HepG2 (cell line): ENCODE data around the gene PLXND1. TPM values are rescaled to one million over a fixed set of nuclear protein-coding genes. Genes with fewer than 3 reads are reported as not detected.
A peak's percentile ranks its signal among the peaks of the same experiment; 100 is the strongest.

Experiments used
- HNRNPUL1 ChIP-seq: fragments of 200-400 bp; formaldehyde crosslinking; IDR thresholded peaks from 2 replicates; pipeline ENCODE4 v1.6.1; 2017; ENCODE audit warnings: low read depth, mild to moderate bottlenecking, low read length, moderate library complexity
- IRX3 ChIP-seq: sonication (generic); formaldehyde crosslinking; IDR thresholded peaks from 2 replicates; pipeline ENCODE4 v1.8.1; 2023; ENCODE audit warnings: mild to moderate bottlenecking, low read depth, missing genetic modification reagents, borderline replicate concordance
- JUN ChIP-seq: sonication (generic); formaldehyde crosslinking; IDR thresholded peaks from 2 replicates; pipeline ENCODE4 v1.4.0; 2020; ENCODE audit warnings: mild to moderate bottlenecking, missing genetic modification reagents
- JUNB ChIP-seq: sonication (generic); formaldehyde crosslinking; IDR thresholded peaks from 2 replicates; pipeline ENCODE4 v1.8.0; 2022; ENCODE audit warnings: missing genetic modification reagents, mild to moderate bottlenecking, borderline replicate concordance
- MIXL1 ChIP-seq: IDR thresholded peaks from 2 replicates; pipeline ENCODE4 v1.6.1; 2016
- NRL ChIP-seq: sonication (generic); formaldehyde crosslinking; IDR thresholded peaks from 2 replicates; pipeline ENCODE4 v1.5.0; 2020; ENCODE audit warnings: missing genetic modification reagents, mild to moderate bottlenecking, moderate library complexity, borderline replicate concordance
- ONECUT2 ChIP-seq: sonication (generic); formaldehyde crosslinking; IDR thresholded peaks from 2 replicates; pipeline ENCODE4 v1.4.0; 2020; ENCODE audit warnings: missing genetic modification reagents
- REPIN1 ChIP-seq: sonication (generic); formaldehyde crosslinking; IDR thresholded peaks from 2 replicates; pipeline ENCODE4 v1.8.0; 2022; ENCODE audit warnings: missing genetic modification reagents, low read depth, mild to moderate bottlenecking, borderline replicate concordance
- RFXAP ChIP-seq: sonication (generic); formaldehyde crosslinking; IDR thresholded peaks from 2 replicates; pipeline ENCODE4 v1.4.0; 2020; ENCODE audit warnings: missing genetic modification reagents, borderline replicate concordance
- SP1 ChIP-seq, 2 experiments: fragments of 450-650 bp in 1 of 2; sonication (generic) in 1 of 2; formaldehyde crosslinking in 1 of 2; IDR thresholded peaks; 2 replicates each; pipeline versions ENCODE4 v1.4.0 to v1.6.1; 2016 to 2020; ENCODE audit warnings: missing genetic modification reagents in 1 of 2
- TCF7L2 ChIP-seq: IDR thresholded peaks from 2 replicates; pipeline ENCODE4 v1.6.1; 2011; ENCODE audit warnings: mild to moderate bottlenecking, low read depth, low read length, moderate library complexity
- TFDP2 ChIP-seq: sonication (generic); formaldehyde crosslinking; IDR thresholded peaks from 2 replicates; pipeline ENCODE4 v1.4.0; 2020; ENCODE audit warnings: missing genetic modification reagents
- ZNF232 ChIP-seq: sonication (generic); formaldehyde crosslinking; IDR thresholded peaks from 2 replicates; pipeline ENCODE4 v1.4.0; 2020; ENCODE audit warnings: missing genetic modification reagents, borderline replicate concordance
- ZNF383 ChIP-seq: sonication (generic); formaldehyde crosslinking; IDR thresholded peaks from 2 replicates; pipeline ENCODE4 v1.4.0; 2020; ENCODE audit warnings: missing genetic modification reagents, mild to moderate bottlenecking, borderline replicate concordance
- ZNF773 ChIP-seq: sonication (generic); formaldehyde crosslinking; IDR thresholded peaks from 2 replicates; pipeline ENCODE4 v1.4.0; 2020; ENCODE audit warnings: missing genetic modification reagents, borderline replicate concordance
- ZNF782 ChIP-seq: sonication (generic); formaldehyde crosslinking; IDR thresholded peaks from 2 replicates; pipeline ENCODE4 v1.4.0; 2020; ENCODE audit warnings: missing genetic modification reagents, mild to moderate bottlenecking, borderline replicate concordance
- ZNF816 ChIP-seq: sonication (generic); formaldehyde crosslinking; IDR thresholded peaks from 2 replicates; pipeline ENCODE4 v1.8.0; 2022; ENCODE audit warnings: missing genetic modification reagents, mild to moderate bottlenecking, borderline replicate concordance
- ZNF841 ChIP-seq: sonication (generic); formaldehyde crosslinking; IDR thresholded peaks from 2 replicates; pipeline ENCODE4 v1.8.1; 2023; ENCODE audit warnings: missing genetic modification reagents, borderline replicate concordance
- polyA plus RNA-seq, 8 experiments: library from polyadenylated mRNA; depleted of rRNA in 3 of 8; stranded (reverse) in 7 of 8; unstranded in 1 of 8; fragments of >200 nt; fragmentation: Illumina TruSeq in 4 of 8; extraction: Trizol in 4 of 8; gene quantifications; 2 replicates each; pipeline versions ENCODE4 v1.2.1 to v1.2.3, GENCODE V29; 2011 to 2016; ENCODE audit warnings: low read depth in 4 of 8, missing spikeins in 1 of 8, mixed read lengths in 1 of 8; ENCODE audit not compliant: insufficient read depth in 1 of 8
- total RNA-seq, 5 experiments: library from RNA; depleted of rRNA; stranded (reverse); fragments of >200 nt; fragmentation: Illumina TruSeq; extraction: Trizol; gene quantifications; 2 replicates each; pipeline ENCODE4 v1.2.3, GENCODE V29; 2016; ENCODE audit warnings: low read depth in 1 of 5
- TF ChIP-seq, protein P1 (sequence below): IDR thresholded peaks from 2 replicates; pipeline ENCODE4 v1.6.1; 2016; ENCODE audit warnings: missing compliant biosample characterization, missing genetic modification reagents, borderline replicate concordance
- TF ChIP-seq, protein P2 (sequence below): sonication (generic); formaldehyde crosslinking; IDR thresholded peaks from 2 replicates; pipeline ENCODE4 v1.4.0; 2020; ENCODE audit warnings: missing genetic modification reagents, mild to moderate bottlenecking, borderline replicate concordance
- TF ChIP-seq, protein P3 (sequence below): sonication (generic); formaldehyde crosslinking; IDR thresholded peaks from 2 replicates; pipeline ENCODE4 v1.4.0; 2020; ENCODE audit warnings: mild to moderate bottlenecking, missing genetic modification reagents
- TF ChIP-seq, protein P4 (sequence below): sonication (generic); formaldehyde crosslinking; IDR thresholded peaks from 2 replicates; pipeline ENCODE4 v1.5.1; 2020; ENCODE audit warnings: missing genetic modification reagents, mild to moderate bottlenecking, borderline replicate concordance

The PLXND1 gene
- total and polyA plus RNA-seq, 2 of the 13 experiments (the other 11 are each of a cell fraction or from before 2014, with no cell fraction given), result 15.9 to 42.0 TPM

GRCh38 chr3:129593595-129594339, 12.7 kb downstream of the PLXND1 start (continued):
- TF ChIP-seq IRX3 (CRISPR knock-in tag), result no peak
- TF ChIP-seq ZNF841, result no peak
- peak; percentile 61 for TF ChIP-seq TFDP2 (CRISPR knock-in tag)
- TF ChIP-seq NRL (CRISPR knock-in tag), result peak; percentile 65; the same call in 1 of the 2 replicates
- no peak for TF ChIP-seq ZNF816 (CRISPR knock-in tag)
- TF ChIP-seq TCF7L2, result no peak
- TF ChIP-seq ZNF782 (CRISPR knock-in tag), result no peak
- TF ChIP-seq, protein P1, sequence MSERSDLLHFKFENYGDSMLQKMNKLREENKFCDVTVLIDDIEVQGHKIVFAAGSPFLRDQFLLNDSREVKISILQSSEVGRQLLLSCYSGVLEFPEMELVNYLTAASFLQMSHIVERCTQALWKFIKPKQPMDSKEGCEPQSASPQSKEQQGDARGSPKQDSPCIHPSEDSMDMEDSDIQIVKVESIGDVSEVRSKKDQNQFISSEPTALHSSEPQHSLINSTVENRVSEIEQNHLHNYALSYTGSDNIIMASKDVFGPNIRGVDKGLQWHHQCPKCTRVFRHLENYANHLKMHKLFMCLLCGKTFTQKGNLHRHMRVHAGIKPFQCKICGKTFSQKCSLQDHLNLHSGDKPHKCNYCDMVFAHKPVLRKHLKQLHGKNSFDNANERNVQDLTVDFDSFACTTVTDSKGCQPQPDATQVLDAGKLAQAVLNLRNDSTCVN (CRISPR knock-in tag), result peak; percentile 58; the same call in 1 of the 2 replicates
- TF ChIP-seq, protein P2, sequence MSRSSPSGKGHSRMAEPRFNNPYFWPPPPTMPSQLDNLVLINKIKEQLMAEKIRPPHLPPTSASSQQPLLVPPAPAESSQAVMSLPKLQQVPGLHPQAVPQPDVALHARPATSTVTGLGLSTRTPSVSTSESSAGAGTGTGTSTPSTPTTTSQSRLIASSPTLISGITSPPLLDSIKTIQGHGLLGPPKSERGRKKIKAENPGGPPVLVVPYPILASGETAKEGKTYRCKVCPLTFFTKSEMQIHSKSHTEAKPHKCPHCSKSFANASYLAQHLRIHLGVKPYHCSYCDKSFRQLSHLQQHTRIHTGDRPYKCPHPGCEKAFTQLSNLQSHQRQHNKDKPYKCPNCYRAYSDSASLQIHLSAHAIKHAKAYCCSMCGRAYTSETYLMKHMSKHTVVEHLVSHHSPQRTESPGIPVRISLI (CRISPR knock-in tag), result no peak
- TF ChIP-seq JUNB (CRISPR knock-in tag), result no peak
- TF ChIP-seq, protein P3, sequence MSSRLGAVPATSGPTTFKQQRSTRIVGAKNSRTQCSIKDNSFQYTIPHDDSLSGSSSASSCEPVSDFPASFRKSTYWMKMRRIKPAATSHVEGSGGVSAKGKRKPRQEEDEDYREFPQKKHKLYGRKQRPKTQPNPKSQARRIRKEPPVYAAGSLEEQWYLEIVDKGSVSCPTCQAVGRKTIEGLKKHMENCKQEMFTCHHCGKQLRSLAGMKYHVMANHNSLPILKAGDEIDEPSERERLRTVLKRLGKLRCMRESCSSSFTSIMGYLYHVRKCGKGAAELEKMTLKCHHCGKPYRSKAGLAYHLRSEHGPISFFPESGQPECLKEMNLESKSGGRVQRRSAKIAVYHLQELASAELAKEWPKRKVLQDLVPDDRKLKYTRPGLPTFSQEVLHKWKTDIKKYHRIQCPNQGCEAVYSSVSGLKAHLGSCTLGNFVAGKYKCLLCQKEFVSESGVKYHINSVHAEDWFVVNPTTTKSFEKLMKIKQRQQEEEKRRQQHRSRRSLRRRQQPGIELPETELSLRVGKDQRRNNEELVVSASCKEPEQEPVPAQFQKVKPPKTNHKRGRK (CRISPR knock-in tag), result no peak
- no peak for TF ChIP-seq ZNF773 (CRISPR knock-in tag)
- TF ChIP-seq HNRNPUL1, result no peak
- 0 out of 2 replicates have a peak, but pooled peaks have one; percentile 52 for TF ChIP-seq RFXAP
- TF ChIP-seq JUN (CRISPR knock-in tag), result no peak
- TF ChIP-seq REPIN1 (CRISPR knock-in tag), result peak; percentile 77; the same call in 1 of the 2 replicates
- no peak for TF ChIP-seq SP1 (IDR thresholded peaks at IDR 0.05)
- TF ChIP-seq SP1 (CRISPR knock-in tag; IDR thresholded peaks at IDR 0.05), result no peak
- TF ChIP-seq, protein P4, sequence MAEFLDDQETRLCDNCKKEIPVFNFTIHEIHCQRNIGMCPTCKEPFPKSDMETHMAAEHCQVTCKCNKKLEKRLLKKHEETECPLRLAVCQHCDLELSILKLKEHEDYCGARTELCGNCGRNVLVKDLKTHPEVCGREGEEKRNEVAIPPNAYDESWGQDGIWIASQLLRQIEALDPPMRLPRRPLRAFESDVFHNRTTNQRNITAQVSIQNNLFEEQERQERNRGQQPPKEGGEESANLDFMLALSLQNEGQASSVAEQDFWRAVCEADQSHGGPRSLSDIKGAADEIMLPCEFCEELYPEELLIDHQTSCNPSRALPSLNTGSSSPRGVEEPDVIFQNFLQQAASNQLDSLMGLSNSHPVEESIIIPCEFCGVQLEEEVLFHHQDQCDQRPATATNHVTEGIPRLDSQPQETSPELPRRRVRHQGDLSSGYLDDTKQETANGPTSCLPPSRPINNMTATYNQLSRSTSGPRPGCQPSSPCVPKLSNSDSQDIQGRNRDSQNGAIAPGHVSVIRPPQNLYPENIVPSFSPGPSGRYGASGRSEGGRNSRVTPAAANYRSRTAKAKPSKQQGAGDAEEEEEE (CRISPR knock-in tag), result 0 out of 2 replicates have a peak, but pooled peaks have one; percentile 46
- TF ChIP-seq ZNF383 (CRISPR knock-in tag), result no peak
- peak; percentile 83; the same call in 1 of the 2 replicates for TF ChIP-seq ZNF232 (CRISPR knock-in tag)
- peak; percentile 90 for TF ChIP-seq MIXL1
- TF ChIP-seq ONECUT2 (CRISPR knock-in tag), result peak; percentile 98
